CD4-positive, CD25-positive, alpha-beta regulatory T cell (primary cell): ENCODE results near the gene DYDC1. TPM values are rescaled to one million over a fixed set of nuclear protein-coding genes. Genes with fewer than 3 reads are reported as not detected.
"Not testable (repeated sequence)": the region's sequence is repeated elsewhere in the genome, so short reads cannot be mapped to it uniquely, and the experiment has no call there.

ENCODE experiments used
- ATAC-seq, 2 donors: fragments of 150-1000 bp; cut with Tn5 transposase; one replicate each; pipeline ENCODE4 v1.10.0; 2021; ENCODE audit warnings: low read depth in 2 of 2, moderate number of reproducible peaks in 2 of 2, moderate library complexity in 1 of 2
- DNase-seq, 3 donors: peaks; one replicate each; pipeline versions ENCODE4 v3.0.0 to v3.0.0-alpha.2; 2012 to 2022; ENCODE audit warnings: mixed read lengths in 1 of 3
- H3K27ac ChIP-seq: one replicate; pipeline ENCODE4 v1.7.0; 2013; ENCODE audit warnings: mild to moderate bottlenecking, low read length; ENCODE audit not compliant: insufficient read depth, poor library complexity, severe bottlenecking
- H3K27me3 ChIP-seq: one replicate; pipeline ENCODE4 v1.7.0; 2013; ENCODE audit warnings: low read length; ENCODE audit not compliant: control insufficient read depth, insufficient read depth
- H3K36me3 ChIP-seq: one replicate; pipeline ENCODE4 v1.7.0; 2013; ENCODE audit warnings: mild to moderate bottlenecking, low read length, moderate library complexity; ENCODE audit not compliant: control insufficient read depth, insufficient read depth
- H3K4me1 ChIP-seq: 2 replicates; pipeline ENCODE4 v1.7.0; 2013; ENCODE audit warnings: mild to moderate bottlenecking, low read length; ENCODE audit not compliant: insufficient read depth, control insufficient read depth, poor library complexity, severe bottlenecking
- H3K4me3 ChIP-seq: one replicate; pipeline ENCODE4 v1.7.0; 2013; ENCODE audit warnings: low read depth, mild to moderate bottlenecking, low read length, moderate library complexity
- H3K9me3 ChIP-seq, 2 experiments: 1 replicate in 1 of 2; 2 replicates in 1 of 2; pipeline ENCODE4 v1.7.0; 2013; ENCODE audit warnings: low read length in 2 of 2, mild to moderate bottlenecking in 1 of 2, moderate library complexity in 1 of 2; ENCODE audit not compliant: control insufficient read depth in 2 of 2
- H3K27ac Mint-ChIP-seq, 3 donors: one replicate each; pipeline ENCODE4 v1.8.0; 2020 to 2022; ENCODE audit warnings: mild to moderate bottlenecking in 3 of 3, mixed read lengths in 3 of 3, moderate library complexity in 2 of 3
- H3K27me3 Mint-ChIP-seq: one replicate; pipeline ENCODE4 v1.8.0; 2022; ENCODE audit warnings: mild to moderate bottlenecking, mixed read lengths
- H3K36me3 Mint-ChIP-seq: one replicate; pipeline ENCODE4 v1.8.0; 2020; ENCODE audit warnings: mixed read lengths
- H3K4me1 Mint-ChIP-seq, 4 donors: one replicate each; pipeline ENCODE4 v1.8.0; 2020 to 2022; ENCODE audit warnings: mixed read lengths in 4 of 4, mild to moderate bottlenecking in 1 of 4
- H3K4me3 Mint-ChIP-seq, 4 donors: one replicate each; pipeline ENCODE4 v1.8.0; 2020 to 2022; ENCODE audit warnings: mild to moderate bottlenecking in 4 of 4, mixed read lengths in 4 of 4, moderate library complexity in 3 of 4
- H3K9me3 Mint-ChIP-seq, 7 donors: one replicate each; pipeline ENCODE4 v1.8.0; 2020 to 2022; ENCODE audit warnings: mixed read lengths in 7 of 7, mild to moderate bottlenecking in 3 of 7, moderate library complexity in 2 of 7
- polyA plus RNA-seq, 4 donors: library from polyadenylated mRNA; unstranded; fragments of 300-500 nt; fragmentation: Illumina TruSeq; gene quantifications; one replicate each; pipeline ENCODE4 v1.2.3, GENCODE V29; 2021
- total RNA-seq: library from RNA; stranded (reverse); gene quantifications from one replicate; pipeline ENCODE4 v1.2.3, GENCODE V29; 2022

DYDC1 gene
- total and polyA plus RNA-seq, 5 donors from 2014 or later = not detected

- Mint-ChIP-seq H3K4me1 (no peaks in the 10 kb centered on the region), H3K9me3 (no peaks in the 10 kb centered on the region), H3K27me3 (peaks cover 14% of the 10 kb centered on the region), H3K4me3 (no peak overlapping the region), H3K27ac (no peak overlapping the region), H3K36me3 (no peaks in the 10 kb centered on the region)
- H3K9me3 ChIP-seq = no peaks in the 10 kb centered on the region
- no peak overlapping the region for H3K4me3 ChIP-seq
- H3K4me1 ChIP-seq = no peaks in the 10 kb centered on the region
- ATAC-seq (no peak), DNase-seq (no peak)
- no peak overlapping the region for H3K27ac ChIP-seq
- no peaks in the 10 kb centered on the region for H3K36me3 ChIP-seq
- H3K27me3 ChIP-seq = peaks cover 3% of the 10 kb centered on the region
Measured at GRCh38 chr10:80320377-80320776, 36.2 kb downstream of the DYDC1 start.

- Histone ChIP-seq H3K36me3 (no peaks in the 10 kb centered on the region), H3K9me3 (no peaks in the 10 kb centered on the region), H3K4me3 (no peak overlapping the region), H3K4me1 (no peaks in the 10 kb centered on the region), H3K27me3 (peaks cover 3% of the 10 kb centered on the region), H3K27ac (no peak overlapping the region)
- DNase-seq = no peak
- Mint-ChIP-seq H3K4me1 (no peaks in the 10 kb centered on the region), H3K36me3 (no peaks in the 10 kb centered on the region), H3K27me3 (peaks cover 11% of the 10 kb centered on the region), H3K9me3 (no peaks in the 10 kb centered on the region), H3K4me3 (no peak overlapping the region), H3K27ac (no peak overlapping the region)
- no peak for ATAC-seq
Measured at GRCh38 chr10:80319725-80320290, 36.7 kb downstream of the DYDC1 start.

GRCh38 chr10:80319318-80319717 is 37.2 kb downstream of the DYDC1 start:
- Mint-ChIP-seq H3K27ac (no peak overlapping the region), H3K4me3 (no peak overlapping the region), H3K36me3 (no peaks in the 10 kb centered on the region), H3K4me1 (no peaks in the 10 kb centered on the region), H3K9me3 (no peaks in the 10 kb centered on the region), H3K27me3 (peaks cover 11% of the 10 kb centered on the region)
- Histone ChIP-seq H3K36me3 (no peaks in the 10 kb centered on the region), H3K27me3 (peaks cover 3% of the 10 kb centered on the region), H3K27ac (no peak overlapping the region), H3K9me3 (no peaks in the 10 kb centered on the region), H3K4me3 (no peak overlapping the region), H3K4me1 (no peaks in the 10 kb centered on the region)
- ATAC-seq (no peak), DNase-seq (no peak)

- Histone ChIP-seq H3K9me3 (no peaks in the 10 kb centered on the region), H3K27ac (no peak overlapping the region), H3K27me3 (no peaks in the 10 kb centered on the region), H3K36me3 (no peaks in the 10 kb centered on the region), H3K4me3 (no peak overlapping the region), H3K4me1 (no peaks in the 10 kb centered on the region)
- no peaks in the 10 kb centered on the region for H3K9me3 Mint-ChIP-seq
- no peak overlapping the region for H3K27ac Mint-ChIP-seq
- H3K27me3 Mint-ChIP-seq = peaks cover 7% of the 10 kb centered on the region
- H3K4me3 Mint-ChIP-seq = no peak overlapping the region
- no peaks in the 10 kb centered on the region for H3K4me1 Mint-ChIP-seq
- DNase-seq = no peak
- no peak for ATAC-seq
- H3K36me3 Mint-ChIP-seq = no peaks in the 10 kb centered on the region
Measured at GRCh38 chr10:80318742-80319141, 37.8 kb downstream of the DYDC1 start.

- Mint-ChIP-seq H3K4me3 (no peak overlapping the region), H3K36me3 (no peaks in the 10 kb centered on the region), H3K27me3 (no peaks in the 10 kb centered on the region), H3K9me3 (no peaks in the 10 kb centered on the region), H3K27ac (no peak overlapping the region), H3K4me1 (no peaks in the 10 kb centered on the region)
- Histone ChIP-seq H3K36me3 (no peaks in the 10 kb centered on the region), H3K27ac (no peak overlapping the region), H3K4me3 (no peak overlapping the region), H3K27me3 (no peaks in the 10 kb centered on the region), H3K4me1 (no peaks in the 10 kb centered on the region), H3K9me3 (no peaks in the 10 kb centered on the region)
- ATAC-seq (no peak), DNase-seq (no peak)
Measured at GRCh38 chr10:80315391-80315790, 41.2 kb downstream of the DYDC1 start.

- no peak for DNase-seq
- Histone ChIP-seq H3K36me3 (no peaks in the 10 kb centered on the region), H3K27me3 (no peaks in the 10 kb centered on the region), H3K27ac (no peak overlapping the region), H3K4me3 (no peak overlapping the region), H3K9me3 (no peaks in the 10 kb centered on the region), H3K4me1 (no peaks in the 10 kb centered on the region)
- H3K36me3 Mint-ChIP-seq = no peaks in the 10 kb centered on the region
- H3K4me1 Mint-ChIP-seq = no peaks in the 10 kb centered on the region
- ATAC-seq = no peak
- no peaks in the 10 kb centered on the region for H3K27me3 Mint-ChIP-seq
- peaks cover 0 to 2% (median 0%) of the 10 kb centered on the region in 7 donors for H3K9me3 Mint-ChIP-seq
- no peak overlapping the region for H3K27ac Mint-ChIP-seq
- H3K4me3 Mint-ChIP-seq = no peak overlapping the region
Measured at GRCh38 chr10:80313523-80313922, 43.0 kb downstream of the DYDC1 start.

GRCh38 chr10:80305989-80306388 is 50.6 kb downstream of the DYDC1 start:
- H3K4me3 ChIP-seq, H3K27ac Mint-ChIP-seq, H3K4me1 ChIP-seq, H3K36me3 ChIP-seq, H3K4me3 Mint-ChIP-seq, H3K27ac ChIP-seq, H3K36me3 Mint-ChIP-seq, H3K9me3 ChIP-seq, H3K27me3 ChIP-seq, DNase-seq, H3K27me3 Mint-ChIP-seq, ATAC-seq, H3K4me1 Mint-ChIP-seq: not testable (repeated sequence)
- peaks cover 0 to 21% (median 11%) of the 10 kb centered on the region in 7 donors for H3K9me3 Mint-ChIP-seq

- DNase-seq (no peak), ATAC-seq (no peak)
- H3K27me3 Mint-ChIP-seq = peaks cover 9% of the 10 kb centered on the region
- no peak overlapping the region for H3K4me3 Mint-ChIP-seq
- Histone ChIP-seq H3K4me1 (no peaks in the 10 kb centered on the region), H3K4me3 (no peak overlapping the region), H3K27me3 (peaks cover 6% of the 10 kb centered on the region), H3K27ac (no peak overlapping the region), H3K9me3 (peaks cover 8 to 18% of the 10 kb centered on the region in 2 experiments), H3K36me3 (no peaks in the 10 kb centered on the region)
- no peak overlapping the region for H3K27ac Mint-ChIP-seq
- H3K4me1 Mint-ChIP-seq = no peaks in the 10 kb centered on the region
- peaks cover 0 to 26% (median 9%) of the 10 kb centered on the region in 7 donors for H3K9me3 Mint-ChIP-seq
- no peaks in the 10 kb centered on the region for H3K36me3 Mint-ChIP-seq
Measured at GRCh38 chr10:80296942-80297341, 59.6 kb downstream of the DYDC1 start.
